H9 (cell line): ENCODE data around the gene AP4S1. TPM values are rescaled to one million over a fixed set of nuclear protein-coding genes. Genes with fewer than 3 reads are reported as not detected.

Experiments
- DNase-seq: peaks from one replicate; pipeline ENCODE4 v3.0.0-alpha.2; 2017
- H2AFZ ChIP-seq: one replicate; pipeline ENCODE4 v1.6.1; 2013; ENCODE audit warnings: mild to moderate bottlenecking, low read length, control low read depth, moderate library complexity
- H2AK5ac ChIP-seq: 2 replicates; pipeline ENCODE4 v1.6.1; 2013; ENCODE audit warnings: low read length, control low read depth, mixed read lengths; ENCODE audit not compliant: insufficient read length
- H2BK120ac ChIP-seq: one replicate; pipeline ENCODE4 v1.6.1; 2013; ENCODE audit warnings: low read depth, mild to moderate bottlenecking, low read length, control low read depth, inconsistent platforms; ENCODE audit not compliant: poor library complexity, severe bottlenecking
- H2BK12ac ChIP-seq: 2 replicates; pipeline ENCODE4 v1.6.1; 2013; ENCODE audit warnings: low read length, control low read depth, mixed read lengths, low read depth; ENCODE audit not compliant: insufficient read length
- H2BK15ac ChIP-seq: 2 replicates; pipeline ENCODE4 v1.6.1; 2013; ENCODE audit warnings: low read depth, low read length, control low read depth
- H2BK20ac ChIP-seq: one replicate; pipeline ENCODE4 v1.6.1; 2013; ENCODE audit warnings: low read depth, mild to moderate bottlenecking, low read length, control low read depth, inconsistent platforms; ENCODE audit not compliant: poor library complexity, severe bottlenecking
- H2BK5ac ChIP-seq: 2 replicates; pipeline ENCODE4 v1.6.1; 2013; ENCODE audit warnings: low read length, control low read depth, mixed read lengths; ENCODE audit not compliant: insufficient read length
- H3K14ac ChIP-seq: 2 replicates; pipeline ENCODE4 v1.6.1; 2013; ENCODE audit warnings: low read length, control low read depth; ENCODE audit not compliant: insufficient read depth
- H3K18ac ChIP-seq: 2 replicates; pipeline ENCODE4 v1.6.1; 2013; ENCODE audit warnings: low read depth, mild to moderate bottlenecking, mixed read lengths, low read length, control low read depth; ENCODE audit not compliant: insufficient read length
- H3K23ac ChIP-seq: 2 replicates; pipeline ENCODE4 v1.6.1; 2013; ENCODE audit warnings: low read length, control low read depth, mixed read lengths, low read depth; ENCODE audit not compliant: insufficient read length
- H3K23me2 ChIP-seq: 2 replicates; pipeline ENCODE4 v1.6.1; 2013; ENCODE audit warnings: low read depth, mild to moderate bottlenecking, mixed read lengths, low read length, control low read depth; ENCODE audit not compliant: insufficient read length, poor library complexity, severe bottlenecking
- H3K27ac ChIP-seq: 2 replicates; pipeline ENCODE4 v1.5.1; 2013; ENCODE audit warnings: low read length, control low read depth, mixed read lengths, low read depth; ENCODE audit not compliant: insufficient read length
- H3K27me3 ChIP-seq: 2 replicates; pipeline ENCODE4 v1.6.1; 2013; ENCODE audit warnings: low read length, control low read depth, inconsistent platforms; ENCODE audit not compliant: insufficient read depth
- H3K4ac ChIP-seq: 2 replicates; pipeline ENCODE4 v1.6.1; 2013; ENCODE audit warnings: low read depth, mild to moderate bottlenecking, control low read depth, inconsistent platforms, low read length, moderate library complexity
- H3K4me1 ChIP-seq: 2 replicates; pipeline ENCODE4 v1.6.1; 2013; ENCODE audit warnings: low read length, control low read depth, inconsistent platforms; ENCODE audit not compliant: insufficient read depth
- H3K4me2 ChIP-seq: 2 replicates; pipeline ENCODE4 v1.6.1; 2013; ENCODE audit warnings: low read length, control low read depth, mixed read lengths; ENCODE audit not compliant: insufficient read length, insufficient read depth
- H3K56ac ChIP-seq: 2 replicates; pipeline ENCODE4 v1.6.1; 2013; ENCODE audit warnings: low read depth, mild to moderate bottlenecking, mixed read lengths, low read length, control low read depth; ENCODE audit not compliant: insufficient read length
- H3K79me1 ChIP-seq: 2 replicates; pipeline ENCODE4 v1.6.1; 2013; ENCODE audit warnings: low read depth, mild to moderate bottlenecking, moderate library complexity, low read length, control low read depth, inconsistent platforms; ENCODE audit not compliant: insufficient read depth, poor library complexity, severe bottlenecking
- H3K79me2 ChIP-seq: 2 replicates; pipeline ENCODE4 v1.6.1; 2013; ENCODE audit warnings: low read length, control low read depth, inconsistent platforms; ENCODE audit not compliant: insufficient read depth
- H3K9ac ChIP-seq: 2 replicates; pipeline ENCODE4 v1.6.1; 2013; ENCODE audit warnings: low read length, control low read depth, mixed read lengths; ENCODE audit not compliant: insufficient read length; ENCODE audit errors: extremely low read depth
- H3K9me3 ChIP-seq: one replicate; pipeline ENCODE4 v1.6.1; 2013; ENCODE audit warnings: low read depth, low read length, inconsistent platforms; ENCODE audit not compliant: control insufficient read depth
- H3T11ph ChIP-seq: one replicate; pipeline ENCODE4 v1.6.1; 2013; ENCODE audit warnings: mild to moderate bottlenecking, low read length, control low read depth, inconsistent platforms
- H4K20me1 ChIP-seq: one replicate; pipeline ENCODE4 v1.6.1; 2013; ENCODE audit not compliant: control insufficient read depth, insufficient read length, insufficient read depth
- H4K5ac ChIP-seq: 2 replicates; pipeline ENCODE4 v1.6.1; 2013; ENCODE audit warnings: low read depth, mild to moderate bottlenecking, mixed read lengths, low read length, control low read depth; ENCODE audit not compliant: insufficient read length
- H4K8ac ChIP-seq: replicated peaks from 2 replicates; pipeline ENCODE4 v1.6.1; 2013; ENCODE audit warnings: low read length, control low read depth, mixed read lengths, low read depth; ENCODE audit not compliant: insufficient read length
- H4K91ac ChIP-seq: 2 replicates; pipeline ENCODE4 v1.6.1; 2013; ENCODE audit warnings: low read depth, mild to moderate bottlenecking, moderate library complexity, mixed read lengths, low read length, control low read depth; ENCODE audit not compliant: insufficient read length
- H3K27ac Mint-ChIP-seq, 3 experiments: 2 replicates in 2 of 3; 3 replicates in 1 of 3; pipeline ENCODE4 v1.8.0; 2020 to 2021; ENCODE audit warnings: mixed read lengths in 3 of 3, mild to moderate bottlenecking in 1 of 3, moderate library complexity in 1 of 3
- H3K27me3 Mint-ChIP-seq: 2 replicates; pipeline ENCODE4 v1.8.0; 2021; ENCODE audit warnings: low read depth, mild to moderate bottlenecking, moderate library complexity, mixed read lengths
- H3K36me3 Mint-ChIP-seq, 3 experiments: 2 replicates in 2 of 3; 3 replicates in 1 of 3; pipeline ENCODE4 v1.8.0; 2020 to 2021; ENCODE audit warnings: low read depth in 3 of 3, mixed read lengths in 3 of 3; ENCODE audit not compliant: insufficient read depth in 1 of 3
- H3K4me1 Mint-ChIP-seq, 2 experiments: 2 replicates each; pipeline ENCODE4 v1.8.0; 2020; ENCODE audit warnings: mixed read lengths in 2 of 2
- H3K4me3 Mint-ChIP-seq, 2 experiments: 2 replicates in 1 of 2; 3 replicates in 1 of 2; pipeline ENCODE4 v1.8.0; 2020 to 2021; ENCODE audit warnings: mild to moderate bottlenecking in 2 of 2, mixed read lengths in 2 of 2, moderate library complexity in 1 of 2
- H3K9me3 Mint-ChIP-seq, 2 experiments: 2 replicates in 1 of 2; 3 replicates in 1 of 2; pipeline ENCODE4 v1.8.0; 2020; ENCODE audit warnings: mild to moderate bottlenecking in 2 of 2, mixed read lengths in 2 of 2, moderate library complexity in 1 of 2
- CTCF ChIP-seq: fragments of 200-600 bp; sonication (generic); conservative IDR thresholded peaks from 3 replicates; pipeline ENCODE4 v1.8.0; 2021; ENCODE audit warnings: antibody characterized with exemption, mild to moderate bottlenecking
- WGBS: extraction: QIAGEN DNeasy Blood & Tissue Kit; methylation state at CpG from one replicate; pipeline ENCODE4 v1.1.7; 2013; ENCODE audit warnings: missing lambda C conversion rate, low lambda C conversion rate, mixed read lengths; ENCODE audit not compliant: insufficient read length; ENCODE audit errors: extremely low coverage; 5-methylcytosine and 5-hydroxymethylcytosine counted together
- total RNA-seq: library from RNA; stranded (reverse); gene quantifications from 2 replicates; pipeline ENCODE4 v1.2.1, GENCODE V29; 2021

Gene AP4S1
- total RNA-seq, 1 experiment from 2014 or later: 13.7 TPM

GRCh38 chr14:31128601-31129526 is 103.4 kb downstream of the AP4S1 start:
- H2BK12ac ChIP-seq: no peak overlapping the region
- no peak overlapping the region for H3T11ph ChIP-seq
- no peak overlapping the region for H4K5ac ChIP-seq
- H3K27me3 ChIP-seq: no peaks in the 10 kb centered on the region
- no peaks in the 10 kb centered on the region for H4K20me1 ChIP-seq
- no peak overlapping the region for H2BK15ac ChIP-seq
- Mint-ChIP-seq H3K4me3 (no peak overlapping the region), H3K27ac (peak overlapping the region in 2 of 3 experiments; percentile 35 to 91; a peak in 4 of 7 replicates), H3K9me3 (no peaks in the 10 kb centered on the region), H3K36me3 (peaks cover 20 to 64% (median 39%) of the 10 kb centered on the region in 3 experiments; a peak in 6 of 7 replicates), H3K27me3 (no peaks in the 10 kb centered on the region), H3K4me1 (peaks cover 16 to 23% of the 10 kb centered on the region in 2 experiments)
- no peak overlapping the region for H3K27ac ChIP-seq
- no peak overlapping the region for H4K8ac ChIP-seq
- H2AK5ac ChIP-seq: no peak overlapping the region
- H3K4me1 ChIP-seq: no peaks in the 10 kb centered on the region
- no peaks in the 10 kb centered on the region for H3K79me1 ChIP-seq
- H3K4me2 ChIP-seq: no peak overlapping the region
- H3K4ac ChIP-seq: no peak overlapping the region
- no peaks in the 10 kb centered on the region for H3K9me3 ChIP-seq
- H3K23me2 ChIP-seq: no peaks in the 10 kb centered on the region
- no peak overlapping the region for H3K9ac ChIP-seq
- no peak overlapping the region for H4K91ac ChIP-seq
- H3K14ac ChIP-seq: no peak overlapping the region
- TF ChIP-seq CTCF: no peak
- no peak overlapping the region for H3K23ac ChIP-seq
- no peaks in the 10 kb centered on the region for H3K79me2 ChIP-seq
- H2BK20ac ChIP-seq: no peak overlapping the region
- H3K18ac ChIP-seq: no peak overlapping the region
- H2BK5ac ChIP-seq: no peak overlapping the region
- H2AFZ ChIP-seq: no peak overlapping the region
- H3K56ac ChIP-seq: no peak overlapping the region
- H2BK120ac ChIP-seq: no peak overlapping the region
- no peak for DNase-seq
- no CpG with 5 or more reads among the region's 18 CpGs for WGBS
